Glomerular visceral epithelial cell (primary cell): Measurements from ENCODE around the gene KSR2.

ENCODE experiments used
- DNase-seq: peaks from one replicate; pipeline ENCODE4 v3.0.0-alpha.2; 2016; ENCODE audit errors: extremely low spot score

Gene KSR2

DNA sequence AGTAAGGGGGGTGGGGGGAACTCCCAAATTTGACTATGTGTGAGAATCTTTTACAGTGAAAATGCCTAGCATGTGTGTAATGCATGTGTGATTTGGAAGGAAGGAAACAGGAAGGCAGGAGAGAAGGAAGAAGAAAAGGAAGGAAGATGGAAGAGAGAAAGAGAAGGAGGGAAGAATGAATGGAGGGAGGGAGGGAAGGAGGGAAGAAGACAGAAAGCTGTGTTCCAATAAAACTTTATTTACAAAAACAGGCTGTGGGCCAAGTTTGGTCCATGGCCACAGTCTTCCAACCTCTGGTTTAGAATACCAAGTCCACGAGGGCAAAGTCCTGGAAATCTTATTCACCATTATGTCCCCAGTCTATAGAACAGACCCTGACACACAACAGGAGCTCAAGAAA, 278.9 kb downstream of the KSR2 start:
- DNase-seq: no peak

GRCh38 chr12:117688446-117688845, 280.3 kb downstream of the KSR2 start:
- DNase-seq: no peak

DNA sequence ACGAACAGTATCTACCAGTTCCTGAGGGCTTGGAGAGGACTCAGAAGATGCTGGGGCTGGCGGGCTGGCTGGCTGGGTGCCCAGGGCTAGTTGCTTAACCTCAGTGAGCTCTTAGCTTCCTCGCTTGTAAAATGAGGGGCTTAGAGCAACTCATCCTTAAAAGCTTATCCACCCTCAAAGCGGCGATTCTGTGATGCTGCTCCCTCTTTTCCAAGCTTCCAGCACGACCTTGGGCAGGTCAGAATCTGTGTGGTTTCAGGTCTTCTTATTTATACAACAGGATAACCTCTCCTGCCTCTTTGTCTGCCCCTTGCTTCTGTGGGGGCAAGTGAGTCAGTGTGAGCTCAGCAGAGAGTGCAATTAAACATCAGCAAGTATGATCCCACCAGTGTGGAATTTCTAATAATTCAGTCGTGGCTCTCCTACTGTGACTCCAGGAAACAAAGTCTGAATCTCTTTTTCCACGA, 281.8 kb downstream of the KSR2 start:
- DNase-seq: peak; percentile 98

GRCh38 chr12:117686210-117686609, 282.6 kb downstream of the KSR2 start:
- no peak for DNase-seq

- DNase-seq: peak; percentile 96
Measured at GRCh38 chr12:117685110-117685926, 283.5 kb downstream of the KSR2 start.

- DNase-seq: no peak
Measured at GRCh38 chr12:117684471-117684870, 284.3 kb downstream of the KSR2 start.

DNA sequence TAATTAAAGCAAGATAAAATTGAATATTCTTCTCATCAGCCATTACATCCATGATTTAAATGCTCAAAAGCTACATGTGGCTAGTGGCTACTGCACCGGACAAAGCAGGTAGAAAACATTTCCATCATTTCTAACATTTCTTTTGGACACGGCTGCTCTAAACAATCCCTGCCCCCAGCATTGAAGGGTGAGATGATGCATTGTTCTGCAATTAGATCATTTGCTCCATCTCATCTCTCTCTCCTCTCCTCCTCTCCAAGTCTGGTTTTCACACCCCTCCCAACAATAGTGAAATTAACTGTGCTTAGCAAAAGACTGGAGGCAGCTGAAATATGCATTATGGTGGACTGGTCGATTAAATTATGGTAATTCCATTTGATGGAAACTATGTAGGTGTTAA, 288.5 kb downstream of the KSR2 start:
- peak; percentile 79 for DNase-seq

DNA sequence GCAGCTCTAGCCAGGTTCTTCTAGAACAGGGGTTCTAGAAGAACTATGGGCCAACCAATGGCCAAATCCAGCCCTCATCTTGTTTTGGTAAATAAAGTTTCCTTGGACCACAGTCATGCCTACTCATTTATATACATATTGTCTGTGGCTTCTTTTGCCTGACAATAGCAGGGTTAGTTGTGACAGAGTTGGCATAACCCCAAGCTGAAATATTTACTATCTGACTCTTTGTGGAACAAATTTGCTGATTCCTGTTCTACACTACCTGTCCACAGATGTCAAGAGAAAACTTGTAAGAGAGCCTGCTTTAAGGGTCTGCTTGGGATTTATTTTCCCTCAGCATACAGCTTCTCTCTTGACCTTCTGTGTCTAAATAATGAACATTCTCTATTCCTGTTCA, 289.0 kb downstream of the KSR2 start:
- peak; percentile 42 for DNase-seq

- no peak for DNase-seq
Measured at GRCh38 chr12:117674763-117675162, 294.0 kb downstream of the KSR2 start.

DNA sequence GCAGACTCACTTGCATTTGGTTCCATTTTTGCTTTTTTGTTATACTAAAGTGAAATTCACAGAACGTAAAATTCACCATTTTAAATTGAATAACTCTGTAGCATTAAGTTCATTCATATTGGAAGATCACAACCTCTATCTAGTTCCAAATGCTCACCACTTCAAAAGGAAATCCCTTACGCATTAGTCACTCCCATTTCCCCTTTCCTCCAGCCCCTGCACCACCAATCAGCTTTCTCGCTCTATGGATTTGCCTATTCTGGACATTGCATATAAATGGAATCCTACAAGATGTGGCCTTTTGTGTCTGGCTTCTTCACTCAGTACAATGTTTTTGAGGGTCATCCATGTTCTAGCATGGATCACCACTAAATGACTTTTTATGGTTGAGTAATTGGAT, 294.5 kb downstream of the KSR2 start:
- DNase-seq: peak; percentile 44

DNA sequence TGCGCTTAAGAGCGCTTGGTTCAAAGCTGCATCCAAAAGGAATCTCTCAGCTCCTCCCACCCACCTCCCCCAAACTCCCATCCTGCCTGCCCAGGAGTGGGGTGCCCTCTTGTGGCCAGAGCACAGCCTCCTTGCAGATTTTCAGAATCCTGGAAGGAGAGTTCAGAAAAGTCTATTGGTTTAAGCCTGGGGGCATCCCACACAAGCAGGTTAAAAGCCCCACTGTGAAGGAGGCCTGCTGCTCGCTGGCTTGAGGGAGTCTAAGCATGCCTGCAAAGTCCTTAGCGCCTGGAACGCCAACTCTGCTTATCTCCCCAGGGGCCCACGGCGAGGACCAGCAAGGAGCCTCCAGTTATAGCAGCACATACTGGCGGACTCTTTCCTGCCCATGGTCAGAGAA, 297.1 kb downstream of the KSR2 start:
- peak; percentile 43 for DNase-seq

- no peak for DNase-seq
Measured at GRCh38 chr12:117664169-117664568, 304.6 kb downstream of the KSR2 start.

DNA sequence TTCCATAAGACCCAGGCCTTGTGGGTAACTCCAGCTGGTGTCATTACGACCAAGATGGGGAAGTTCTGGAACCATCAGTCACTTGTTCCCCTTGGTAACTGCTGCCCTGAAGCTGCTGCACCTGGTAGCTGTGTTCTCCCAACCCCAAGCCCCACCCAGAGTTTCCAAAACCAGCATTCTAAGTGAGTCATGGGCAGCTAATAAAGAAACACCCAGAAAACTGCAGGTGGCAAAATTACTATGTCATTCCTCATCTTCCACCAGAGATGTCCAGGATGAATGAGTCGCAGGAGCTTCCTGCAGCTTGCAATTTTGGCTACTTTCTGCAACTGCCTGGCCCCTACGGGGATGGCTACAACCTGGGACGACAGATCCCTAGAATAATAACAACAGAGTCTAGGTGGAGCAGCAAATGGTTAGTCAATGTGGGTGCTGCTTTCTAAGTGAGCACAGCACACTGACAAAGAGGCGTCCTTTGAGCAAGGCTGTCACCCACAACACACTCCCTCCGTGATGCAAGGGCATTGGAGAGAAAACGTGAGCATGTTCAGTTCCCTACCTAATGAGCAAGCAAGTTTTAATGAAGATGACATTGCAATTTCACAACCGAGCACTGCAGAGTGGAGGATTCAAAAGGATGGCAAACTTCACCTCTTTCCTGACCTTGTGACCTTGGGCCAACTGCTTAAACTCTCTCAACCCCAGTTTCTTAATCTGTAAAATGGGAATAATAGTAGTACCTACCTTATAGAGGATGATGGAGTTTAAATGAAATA, 306.0 kb downstream of the KSR2 start:
- DNase-seq: peak; percentile 83

GRCh38 chr12:117662220-117662619, 306.6 kb downstream of the KSR2 start:
- peak; percentile 78 for DNase-seq

DNA sequence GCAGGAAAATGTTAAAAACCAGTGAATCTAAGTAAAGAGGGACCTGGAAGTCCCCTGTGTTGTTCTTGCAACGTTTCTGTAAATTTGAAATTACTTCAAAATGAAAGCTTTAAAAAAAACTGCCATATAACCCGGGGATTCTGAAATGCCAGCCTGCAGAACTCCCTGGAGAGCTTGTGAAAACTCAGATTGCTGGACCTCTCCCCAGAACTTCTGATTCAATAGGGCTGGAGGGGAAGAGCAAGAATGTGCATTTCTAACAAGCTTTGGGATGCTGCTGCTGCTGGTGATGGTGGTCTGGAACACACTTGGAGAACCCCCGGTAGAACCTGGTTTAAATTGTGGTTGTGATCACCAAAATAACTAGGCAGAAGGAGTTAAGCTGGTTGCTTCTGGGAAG, 307.3 kb downstream of the KSR2 start:
- no peak for DNase-seq

DNA sequence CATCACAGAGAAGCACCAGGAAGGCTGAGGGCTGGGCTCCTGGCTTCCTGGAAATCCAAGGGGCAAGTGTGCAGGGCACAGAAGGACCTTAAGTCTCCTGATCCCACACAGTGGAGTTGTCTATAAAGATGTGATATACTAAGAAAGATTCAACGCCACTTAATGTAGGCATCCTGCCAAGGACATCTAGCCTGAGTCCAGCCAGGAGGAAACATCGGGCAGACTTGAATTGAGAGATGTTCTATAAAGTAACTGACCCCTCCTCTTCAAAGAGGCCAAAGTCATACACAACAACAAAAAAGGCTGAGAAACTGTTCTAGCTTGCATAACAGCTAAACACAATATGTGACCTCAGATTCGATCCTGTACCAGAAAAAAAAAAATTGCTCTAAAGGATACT, 307.9 kb downstream of the KSR2 start:
- DNase-seq: no peak

- no peak for DNase-seq
Measured at GRCh38 chr12:117658226-117658625, 310.6 kb downstream of the KSR2 start.

GRCh38 chr12:117649796-117650195, 319.0 kb downstream of the KSR2 start:
- no peak for DNase-seq

DNA sequence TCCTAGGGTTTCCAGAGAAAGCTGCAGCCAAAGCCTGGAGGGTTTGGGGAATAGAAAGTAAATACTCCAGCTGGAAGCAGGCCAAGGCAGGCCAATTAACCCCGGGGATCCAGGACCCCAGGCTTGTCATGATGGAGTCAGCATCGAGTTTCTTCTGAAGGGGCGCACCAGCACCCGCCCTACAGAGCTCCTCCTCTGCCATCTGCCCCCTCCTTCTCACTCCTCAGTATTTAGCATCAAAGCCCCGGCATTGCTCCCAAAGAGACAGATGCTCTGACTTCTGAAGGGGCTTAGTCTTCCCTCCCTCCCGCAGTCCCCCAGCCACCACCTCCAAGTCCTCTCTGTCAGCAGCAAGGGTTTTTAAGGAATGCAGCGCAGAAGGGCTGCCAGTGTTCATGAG, 322.3 kb downstream of the KSR2 start:
- no peak for DNase-seq

- no peak for DNase-seq
Measured at GRCh38 chr12:117645473-117645872, 323.3 kb downstream of the KSR2 start.

GRCh38 chr12:117643971-117644370, 324.8 kb downstream of the KSR2 start:
- DNase-seq: no peak

GRCh38 chr12:117641885-117642284, 326.9 kb downstream of the KSR2 start:
- no peak for DNase-seq

GRCh38 chr12:117640511-117640910, 328.3 kb downstream of the KSR2 start:
- DNase-seq: no peak
